BLaER1 treated with 17β-estradiol and CSF1 and Interleukin-3, amounts not matched to agents 10 nM and 100 nM (cell line): Measurements from ENCODE around the gene BANP.
"Not testable (repeated sequence)": the region's sequence is repeated elsewhere in the genome, so short reads cannot be mapped to it uniquely, and the experiment has no call there.

ENCODE experiments used
- H3K27ac ChIP-seq, 11 experiments: shearing (Covaris generic); formaldehyde crosslinking; 2 replicates each; pipeline ENCODE4 v1.8.1; 2022
- H3K27me3 ChIP-seq, 11 experiments: shearing (Covaris generic); formaldehyde crosslinking; 2 replicates each; pipeline ENCODE4 v1.8.1; 2022
- H3K36me3 ChIP-seq, 11 experiments: shearing (Covaris generic); formaldehyde crosslinking; 2 replicates each; pipeline ENCODE4 v1.8.1; 2022
- H3K4me1 ChIP-seq, 10 experiments: shearing (Covaris generic); formaldehyde crosslinking; 2 replicates each; pipeline ENCODE4 v1.8.1; 2022
- H3K4me2 ChIP-seq, 11 experiments: shearing (Covaris generic); formaldehyde crosslinking; 2 replicates each; pipeline ENCODE4 v1.8.1; 2022
- H3K4me3 ChIP-seq, 10 experiments: shearing (Covaris generic); formaldehyde crosslinking; 2 replicates each; pipeline ENCODE4 v1.8.1; 2022
- H3K9ac ChIP-seq, 11 experiments: shearing (Covaris generic); formaldehyde crosslinking; 2 replicates each; pipeline ENCODE4 v1.8.1; 2022
- H3K9me3 ChIP-seq, 11 experiments: shearing (Covaris generic); formaldehyde crosslinking; replicated peaks in 1 of 11; 2 replicates each; pipeline ENCODE4 v1.8.1; 2022
- H4K20me1 ChIP-seq, 11 experiments: shearing (Covaris generic); formaldehyde crosslinking; 2 replicates each; pipeline ENCODE4 v1.8.1; 2022
- Cebpa-rat ChIP-seq, 11 experiments: shearing (Covaris generic); IDR thresholded peaks; 2 replicates each; pipeline ENCODE4 v1.8.1; 2022

BANP gene

DNA sequence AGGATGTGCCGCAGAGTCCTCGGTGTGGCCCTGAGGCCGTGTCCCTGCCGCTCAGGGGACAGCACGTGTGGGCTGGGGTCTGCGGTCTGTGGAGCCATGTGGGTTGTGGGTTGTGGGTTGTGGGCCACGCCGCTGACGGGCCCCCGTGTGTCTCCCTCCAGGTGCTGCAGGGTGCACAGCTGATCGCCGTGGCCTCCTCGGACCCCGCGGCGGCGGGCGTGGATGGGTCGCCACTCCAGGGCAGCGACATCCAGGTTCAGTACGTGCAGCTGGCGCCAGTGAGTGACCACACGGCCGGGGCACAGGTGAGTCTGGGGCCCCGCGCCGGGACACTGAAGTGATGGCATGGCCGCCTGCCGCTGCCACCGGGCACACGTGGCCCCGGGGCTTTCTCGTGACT is 120.7 kb downstream of the BANP start:
- Histone ChIP-seq H3K27me3 (peaks cover 0 to 1% (median 0%) of the 10 kb centered on the region in 11 experiments; a peak in 2 of 22 replicates), H3K36me3 (peaks cover 12 to 70% (median 32%) of the 10 kb centered on the region in 11 experiments; a peak in 21 of 22 replicates), H3K4me2 (peak overlapping the region in 9 of 11 experiments; percentile 86 to 98 (median 97); a peak in 18 of 22 replicates)

DNA sequence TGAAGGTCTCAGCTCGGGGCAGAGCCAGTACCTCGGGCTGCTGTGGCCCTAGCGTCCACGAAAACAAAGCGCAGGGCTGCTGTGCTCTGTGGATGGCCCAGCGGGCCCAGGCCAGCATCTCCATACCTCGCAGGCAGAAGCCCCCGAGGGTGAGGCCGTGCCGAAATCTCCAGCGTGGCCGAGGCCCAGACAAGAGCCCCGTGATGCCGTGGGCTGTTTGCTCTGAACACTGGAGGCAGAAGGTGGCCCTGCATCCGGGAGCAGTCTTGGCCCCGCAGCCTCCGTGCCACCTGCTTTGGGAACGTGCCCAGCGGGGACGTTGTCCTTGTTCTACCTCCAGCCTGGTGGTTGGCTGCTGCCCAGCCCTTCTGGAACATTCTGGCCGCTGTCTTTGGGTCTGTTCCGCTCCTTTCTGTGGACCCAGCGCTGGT is 121.4 kb downstream of the BANP start:
- peak overlapping the region in 5 of 11 experiments; percentile 97 to 98 (median 97); a peak in 8 of 22 replicates for H3K4me2 ChIP-seq
- H4K20me1 ChIP-seq, result peaks cover 0 to 14% (median 0%) of the 10 kb centered on the region in 11 experiments; a peak in 4 of 22 replicates
- no peak overlapping the region for H3K4me3 ChIP-seq
- no peaks in the 10 kb centered on the region for H3K27me3 ChIP-seq
- peak overlapping the region in 1 of 11 experiments; percentile 60; a peak in 1 of 22 replicates for H3K9ac ChIP-seq
- H3K27ac ChIP-seq, result peak overlapping the region in 2 of 11 experiments; percentile 83 to 88; a peak in 2 of 22 replicates
- peaks cover 12 to 67% (median 32%) of the 10 kb centered on the region in 11 experiments; a peak in 21 of 22 replicates for H3K36me3 ChIP-seq
- H3K4me1 ChIP-seq, result peaks cover 46 to 89% (median 80%) of the 10 kb centered on the region in 10 experiments
- H3K9me3 ChIP-seq, result no peaks in the 10 kb centered on the region
- no peak for TF ChIP-seq Cebpa-rat (IDR thresholded peaks at IDR 0.05)

More for the DNA sequence above, 120.7 kb downstream of the BANP start:
- Histone ChIP-seq H3K4me3 (no peak overlapping the region), H3K9ac (peak overlapping the region in 6 of 11 experiments; percentile 19 to 60 (median 48); a peak in 7 of 22 replicates), H3K4me1 (peaks cover 46 to 89% (median 80%) of the 10 kb centered on the region in 10 experiments), H3K27ac (peak overlapping the region in 6 of 11 experiments; percentile 12 to 88 (median 34); a peak in 10 of 22 replicates), H4K20me1 (peaks cover 0 to 18% (median 0%) of the 10 kb centered on the region in 11 experiments; a peak in 5 of 22 replicates), H3K9me3 (no peaks in the 10 kb centered on the region)
- TF ChIP-seq Cebpa-rat (IDR thresholded peaks at IDR 0.05), result no peak

DNA sequence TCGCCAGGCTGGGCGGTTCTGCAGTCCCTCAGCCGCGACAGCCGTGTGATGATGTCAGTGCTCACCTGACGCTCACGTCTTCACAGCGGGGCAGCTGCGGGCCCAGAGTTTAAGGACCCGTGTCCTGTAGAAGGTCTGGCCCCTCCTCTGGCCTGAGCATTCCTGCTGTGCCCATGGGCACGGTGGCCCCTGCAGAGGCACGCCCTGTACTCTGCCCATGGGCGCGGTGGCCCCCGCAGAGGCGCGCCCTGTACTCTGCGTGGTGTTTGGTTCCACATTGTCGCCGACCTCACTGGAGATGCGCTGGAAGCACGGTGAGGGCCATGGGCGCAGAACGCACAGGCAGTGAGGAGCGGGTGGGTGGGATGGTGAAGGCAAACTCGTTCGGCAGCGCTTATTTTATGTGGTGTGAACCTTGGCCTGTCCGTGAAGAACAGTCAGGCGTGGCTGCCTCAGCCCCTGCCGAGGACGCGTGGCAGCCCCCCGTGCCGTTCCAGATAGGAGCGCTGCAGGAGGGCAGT is 122.0 kb downstream of the BANP start:
- Histone ChIP-seq H3K9ac (no peak overlapping the region), H3K27ac (peak overlapping the region in 1 of 11 experiments; percentile 6; a peak in 1 of 22 replicates), H3K9me3 (no peaks in the 10 kb centered on the region), H3K36me3 (peaks cover 12 to 70% (median 34%) of the 10 kb centered on the region in 11 experiments; a peak in 21 of 22 replicates), H3K4me1 (peaks cover 46 to 89% (median 80%) of the 10 kb centered on the region in 10 experiments), H3K4me3 (no peak overlapping the region), H3K27me3 (no peaks in the 10 kb centered on the region), H4K20me1 (peaks cover 0 to 10% (median 0%) of the 10 kb centered on the region in 11 experiments; a peak in 3 of 22 replicates), H3K4me2 (no peak overlapping the region; a peak in 1 of 22 replicates)
- no peak for TF ChIP-seq Cebpa-rat (IDR thresholded peaks at IDR 0.05)

DNA sequence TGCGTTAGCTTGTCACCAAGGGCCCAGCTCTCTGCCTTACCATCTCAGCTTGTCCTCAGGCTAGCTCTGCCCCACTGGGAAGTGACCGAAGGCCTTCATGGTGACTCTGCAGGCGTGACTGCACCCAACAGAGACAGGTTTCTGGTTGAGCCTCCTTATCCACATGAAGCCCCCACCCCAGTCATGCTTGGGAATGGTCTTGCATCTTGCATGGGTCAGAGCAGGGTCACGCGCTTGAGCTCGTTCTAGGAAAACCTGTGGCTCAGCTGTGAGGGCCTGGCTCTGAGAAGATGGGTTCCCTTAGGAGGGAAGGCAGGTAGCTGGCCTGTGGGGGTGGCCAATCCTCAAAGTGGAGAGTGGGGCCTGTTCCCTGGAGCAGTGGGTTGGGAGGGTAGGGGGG is 122.8 kb downstream of the BANP start:
- Histone ChIP-seq H3K36me3 (peaks cover 12 to 77% (median 34%) of the 10 kb centered on the region in 11 experiments; a peak in 21 of 22 replicates), H3K4me3 (no peak overlapping the region), H3K4me1 (peaks cover 40 to 86% (median 77%) of the 10 kb centered on the region in 10 experiments), H4K20me1 (peaks cover 0 to 7% (median 0%) of the 10 kb centered on the region in 11 experiments; a peak in 2 of 22 replicates), H3K27ac (no peak overlapping the region), H3K4me2 (no peak overlapping the region), H3K9ac (no peak overlapping the region), H3K27me3 (no peaks in the 10 kb centered on the region), H3K9me3 (no peaks in the 10 kb centered on the region)
- TF ChIP-seq Cebpa-rat (IDR thresholded peaks at IDR 0.05), result no peak

DNA sequence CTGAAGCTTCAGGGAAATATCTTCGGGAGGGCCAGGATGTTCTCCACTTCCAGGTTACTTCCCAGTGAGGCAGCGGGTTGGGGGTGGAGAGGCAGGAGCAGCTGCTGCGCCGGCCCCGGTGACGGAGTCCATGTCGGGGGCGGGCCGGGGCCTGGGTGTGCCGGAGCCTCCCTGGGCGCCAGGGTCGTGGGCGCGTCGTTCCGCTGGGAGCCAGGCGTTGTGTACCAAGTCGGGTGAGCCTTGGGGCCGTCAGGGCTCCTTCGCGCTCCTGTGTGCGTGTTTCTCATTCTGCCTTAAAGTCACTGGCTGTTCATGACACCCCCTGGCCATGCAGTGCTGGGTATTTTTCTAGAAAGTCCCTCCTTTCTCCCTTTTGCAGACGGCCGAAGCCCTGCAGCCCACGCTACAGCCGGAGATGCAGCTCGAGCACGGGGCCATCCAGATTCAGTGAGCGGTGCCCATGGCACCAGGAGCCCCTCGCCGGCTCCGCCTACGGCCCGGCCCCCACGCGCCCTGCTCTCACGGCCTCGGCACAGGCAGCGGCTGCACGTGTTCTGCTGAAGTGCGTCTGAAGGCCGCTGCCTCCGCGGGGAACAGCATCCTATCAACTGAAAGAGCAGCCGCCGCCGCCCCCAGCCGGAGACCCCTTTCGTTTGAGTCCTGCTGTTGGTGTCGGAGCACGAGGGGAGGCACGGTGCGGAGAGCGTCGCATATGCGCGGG is 125.1 kb downstream of the BANP start:
- Histone ChIP-seq H3K27ac (peak overlapping the region in 9 of 11 experiments; percentile 63 to 88 (median 80); a peak in 15 of 22 replicates), H3K4me2 (peak overlapping the region; percentile 68 to 96 (median 86)), H3K9me3 (no peaks in the 10 kb centered on the region), H3K27me3 (no peaks in the 10 kb centered on the region), H3K4me1 (peaks cover 26 to 63% (median 54%) of the 10 kb centered on the region in 10 experiments), H3K36me3 (peaks cover 12 to 58% (median 27%) of the 10 kb centered on the region in 11 experiments; a peak in 21 of 22 replicates), H3K4me3 (no peak overlapping the region), H3K9ac (peak overlapping the region in 6 of 11 experiments; percentile 9 to 78 (median 70); a peak in 8 of 22 replicates), H4K20me1 (peaks cover 0 to 7% (median 0%) of the 10 kb centered on the region in 11 experiments; a peak in 2 of 22 replicates)
- no peak for TF ChIP-seq Cebpa-rat (IDR thresholded peaks at IDR 0.05)

DNA sequence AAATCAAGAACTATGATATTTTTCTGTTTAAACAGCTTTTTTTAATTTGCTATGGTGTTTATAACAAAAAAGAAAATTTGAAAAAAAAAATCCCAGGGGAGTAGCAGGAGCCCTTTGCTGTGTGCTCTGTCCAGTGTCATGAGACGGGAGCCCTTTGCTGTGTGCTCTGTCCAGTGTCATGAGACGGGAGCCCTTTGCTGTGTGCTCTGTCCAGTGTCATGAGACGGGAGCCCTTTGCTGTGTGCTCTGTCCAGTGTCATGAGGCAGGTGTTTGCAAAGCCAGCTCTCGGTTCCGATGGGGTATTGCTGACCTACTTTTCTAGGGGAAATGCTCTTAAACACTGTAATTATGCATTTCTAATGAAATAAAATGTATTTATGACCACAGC is 125.7 kb downstream of the BANP start:
- peaks cover 26 to 57% (median 48%) of the 10 kb centered on the region in 10 experiments for H3K4me1 ChIP-seq
- H3K27ac ChIP-seq, result peak overlapping the region in 10 of 11 experiments; percentile 3 to 88 (median 79); a peak in 19 of 22 replicates

GRCh38 chr16:88077328-88078108 is 126.3 kb downstream of the BANP start:
- H3K9me3 ChIP-seq, result no peaks in the 10 kb centered on the region
- peak overlapping the region; percentile 9 to 78 (median 70); a peak in 20 of 22 replicates for H3K9ac ChIP-seq
- H3K4me1 ChIP-seq, result peaks cover 26 to 54% (median 46%) of the 10 kb centered on the region in 10 experiments
- TF ChIP-seq Cebpa-rat (IDR thresholded peaks at IDR 0.05), result no peak
- H4K20me1 ChIP-seq, result peaks cover 0 to 7% (median 0%) of the 10 kb centered on the region in 11 experiments; a peak in 2 of 22 replicates
- H3K36me3 ChIP-seq, result peaks cover 8 to 54% (median 22%) of the 10 kb centered on the region in 11 experiments; a peak in 21 of 22 replicates
- H3K4me3 ChIP-seq, result peak overlapping the region in 6 of 10 experiments; percentile 5 to 31 (median 20); a peak in 6 of 20 replicates
- peak overlapping the region; percentile 68 to 96 (median 86) for H3K4me2 ChIP-seq
- H3K27ac ChIP-seq, result peak overlapping the region in 10 of 11 experiments; percentile 3 to 88 (median 79); a peak in 19 of 22 replicates
- no peaks in the 10 kb centered on the region for H3K27me3 ChIP-seq

More for the DNA sequence above, 125.7 kb downstream of the BANP start:
- peaks cover 12 to 54% (median 26%) of the 10 kb centered on the region in 11 experiments; a peak in 21 of 22 replicates for H3K36me3 ChIP-seq
- not testable (repeated sequence) for H4K20me1 ChIP-seq, H3K27me3 ChIP-seq, H3K9me3 ChIP-seq
- peak overlapping the region; percentile 68 to 96 (median 86) for H3K4me2 ChIP-seq
- 0 out of 20 replicates have a peak overlapping the region, but pooled peaks of 3 of the 10 experiments have one; percentile 16 to 22 (median 17) for H3K4me3 ChIP-seq
- peak overlapping the region; percentile 9 to 78 (median 70); a peak in 20 of 22 replicates for H3K9ac ChIP-seq
